Osteocyte (in vitro differentiated cells): ENCODE data around the gene TSPEAR. TPM values are rescaled to one million over a fixed set of nuclear protein-coding genes. Genes with fewer than 3 reads are reported as not detected.

Experiments
- DNase-seq: peaks from one replicate; pipeline ENCODE4 v3.0.0; 2021; ENCODE audit warnings: mixed read lengths; ENCODE audit not compliant: unreplicated experiment; ENCODE audit errors: extremely low spot score
- H3K27ac Mint-ChIP-seq: one replicate; pipeline ENCODE4 v1.8.0; 2021; ENCODE audit warnings: mild to moderate bottlenecking, mixed read lengths; ENCODE audit not compliant: unreplicated experiment
- H3K27me3 Mint-ChIP-seq: one replicate; pipeline ENCODE4 v1.8.0; 2021; ENCODE audit warnings: mixed read lengths; ENCODE audit not compliant: unreplicated experiment
- H3K36me3 Mint-ChIP-seq: one replicate; pipeline ENCODE4 v1.8.0; 2021; ENCODE audit warnings: mixed read lengths; ENCODE audit not compliant: unreplicated experiment
- H3K4me1 Mint-ChIP-seq: one replicate; pipeline ENCODE4 v1.8.0; 2021; ENCODE audit warnings: mixed read lengths; ENCODE audit not compliant: unreplicated experiment
- H3K4me3 Mint-ChIP-seq: one replicate; pipeline ENCODE4 v1.8.0; 2021; ENCODE audit warnings: mild to moderate bottlenecking, moderate library complexity, mixed read lengths; ENCODE audit not compliant: unreplicated experiment
- H3K9me3 Mint-ChIP-seq: one replicate; pipeline ENCODE4 v1.8.0; 2021; ENCODE audit warnings: mixed read lengths; ENCODE audit not compliant: unreplicated experiment
- total RNA-seq: library from RNA; stranded (reverse); gene quantifications from 2 replicates; pipeline ENCODE4 v1.2.1, GENCODE V29; 2021
- TF ChIP-seq, protein P1 (sequence below): fragments of 200-600 bp; sonication (generic); IDR thresholded peaks from 2 replicates; pipeline ENCODE4 v1.5.0; 2021; ENCODE audit warnings: antibody characterized with exemption, mild to moderate bottlenecking, moderate library complexity

The TSPEAR gene
- total RNA-seq, 1 donor from 2014 or later = not detected

GRCh38 chr21:44614961-44615391 is 96.4 kb downstream of the TSPEAR start:
- no peaks in the 10 kb centered on the region for H3K36me3 Mint-ChIP-seq
- H3K4me1 Mint-ChIP-seq = no peaks in the 10 kb centered on the region
- H3K9me3 Mint-ChIP-seq = peaks cover 16% of the 10 kb centered on the region
- DNase-seq = peak; percentile 76
- H3K4me3 Mint-ChIP-seq = no peak overlapping the region
- no peak overlapping the region for H3K27ac Mint-ChIP-seq
- TF ChIP-seq, protein P1, sequence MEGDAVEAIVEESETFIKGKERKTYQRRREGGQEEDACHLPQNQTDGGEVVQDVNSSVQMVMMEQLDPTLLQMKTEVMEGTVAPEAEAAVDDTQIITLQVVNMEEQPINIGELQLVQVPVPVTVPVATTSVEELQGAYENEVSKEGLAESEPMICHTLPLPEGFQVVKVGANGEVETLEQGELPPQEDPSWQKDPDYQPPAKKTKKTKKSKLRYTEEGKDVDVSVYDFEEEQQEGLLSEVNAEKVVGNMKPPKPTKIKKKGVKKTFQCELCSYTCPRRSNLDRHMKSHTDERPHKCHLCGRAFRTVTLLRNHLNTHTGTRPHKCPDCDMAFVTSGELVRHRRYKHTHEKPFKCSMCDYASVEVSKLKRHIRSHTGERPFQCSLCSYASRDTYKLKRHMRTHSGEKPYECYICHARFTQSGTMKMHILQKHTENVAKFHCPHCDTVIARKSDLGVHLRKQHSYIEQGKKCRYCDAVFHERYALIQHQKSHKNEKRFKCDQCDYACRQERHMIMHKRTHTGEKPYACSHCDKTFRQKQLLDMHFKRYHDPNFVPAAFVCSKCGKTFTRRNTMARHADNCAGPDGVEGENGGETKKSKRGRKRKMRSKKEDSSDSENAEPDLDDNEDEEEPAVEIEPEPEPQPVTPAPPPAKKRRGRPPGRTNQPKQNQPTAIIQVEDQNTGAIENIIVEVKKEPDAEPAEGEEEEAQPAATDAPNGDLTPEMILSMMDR = no peak
- peaks cover 10% of the 10 kb centered on the region for H3K27me3 Mint-ChIP-seq

GRCh38 chr21:44614161-44614631 is 97.2 kb downstream of the TSPEAR start:
- peaks cover 16% of the 10 kb centered on the region for H3K9me3 Mint-ChIP-seq
- H3K27me3 Mint-ChIP-seq = peaks cover 4% of the 10 kb centered on the region

GRCh38 chr21:44613386-44614155 is 97.8 kb downstream of the TSPEAR start:
- Mint-ChIP-seq H3K4me3 (no peak overlapping the region), H3K4me1 (no peaks in the 10 kb centered on the region), H3K9me3 (peaks cover 21% of the 10 kb centered on the region), H3K27me3 (peaks cover 4% of the 10 kb centered on the region), H3K36me3 (no peaks in the 10 kb centered on the region), H3K27ac (no peak overlapping the region)
- DNase-seq = peak; percentile 80
- TF ChIP-seq, protein P1 = no peak

More at GRCh38 chr21:44614161-44614631, 97.2 kb downstream of the TSPEAR start:
- TF ChIP-seq, protein P1 = no peak
- DNase-seq = peak; percentile 80
- no peaks in the 10 kb centered on the region for H3K4me1 Mint-ChIP-seq
- no peaks in the 10 kb centered on the region for H3K36me3 Mint-ChIP-seq
- no peak overlapping the region for H3K27ac Mint-ChIP-seq
- no peak overlapping the region for H3K4me3 Mint-ChIP-seq

DNA sequence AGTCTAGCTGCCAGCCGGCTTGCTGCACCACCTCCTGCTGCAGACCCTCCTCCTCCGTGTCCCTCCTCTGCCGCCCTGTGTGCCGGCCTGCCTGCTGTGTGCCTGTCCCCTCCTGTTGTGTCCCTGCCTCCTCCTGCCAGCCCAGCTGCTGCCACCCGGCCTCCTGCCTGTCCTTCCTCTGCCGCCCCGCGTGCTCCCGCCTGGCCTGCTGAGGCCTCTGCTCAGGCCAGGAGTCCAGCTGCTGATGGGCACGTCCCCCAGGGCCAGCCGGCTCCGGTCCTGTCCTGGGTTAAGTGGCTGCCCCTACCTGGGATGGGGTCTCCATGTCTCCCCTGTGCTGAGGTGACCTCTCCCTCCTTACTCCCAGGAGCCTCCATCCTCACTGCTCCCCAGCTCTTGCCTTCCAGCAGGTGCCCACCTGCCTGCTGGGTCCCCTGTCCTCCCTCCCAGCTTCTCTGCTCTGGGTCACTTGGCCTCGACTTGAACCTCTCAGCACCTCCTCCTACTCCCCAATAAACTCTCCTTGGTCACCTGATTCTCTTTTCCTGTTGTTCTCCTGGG is 98.6 kb downstream of the TSPEAR start:
- H3K27ac Mint-ChIP-seq = no peak overlapping the region
- TF ChIP-seq, protein P1 = no peak
- no peaks in the 10 kb centered on the region for H3K4me1 Mint-ChIP-seq
- peak; percentile 79 for DNase-seq
- H3K4me3 Mint-ChIP-seq = no peak overlapping the region
- H3K9me3 Mint-ChIP-seq = peaks cover 21% of the 10 kb centered on the region
- H3K27me3 Mint-ChIP-seq = peaks cover 2% of the 10 kb centered on the region
- no peaks in the 10 kb centered on the region for H3K36me3 Mint-ChIP-seq

- Mint-ChIP-seq H3K27ac (no peak within 1 kb of the TSS), H3K27me3 (no peaks in the 10 kb centered on the region), H3K4me3 (no peak within 1 kb of the TSS), H3K9me3 (peaks cover 21% of the 10 kb centered on the region), H3K36me3 (no peaks in the 10 kb centered on the region), H3K4me1 (no peaks in the 10 kb centered on the region)
- TF ChIP-seq, protein P1 = no peak
- DNase-seq = peak; percentile 77
Measured at GRCh38 chr21:44612029-44612486, 99.3 kb downstream of the TSPEAR start, which contains the start of gene KRTAP10-8. KRTAP10-8 (plus strand) TSS chr21:44612079; CDS start chr21:44612101, 22 bp downstream.
